Ascending aorta (tissue), 2 donors: ENCODE data around the gene RALGPS1. TPM values are rescaled to one million over a fixed set of nuclear protein-coding genes. Genes with fewer than 3 reads are reported as not detected.

Experiments
- DNase-seq, 2 donors: peaks; one replicate each; pipeline ENCODE4 v3.0.0-alpha.2; 2019; ENCODE audit warnings: low spot score in 2 of 2
- H3K27ac ChIP-seq, 2 donors: fragments of 200-600 bp; sonication (generic); one replicate each; pipeline ENCODE4 v1.5.1; 2016 to 2017; ENCODE audit warnings: mild to moderate bottlenecking in 1 of 2
- H3K27me3 ChIP-seq: fragments of 200-600 bp; sonication (generic); one replicate; pipeline ENCODE4 v1.5.1; 2017
- H3K36me3 ChIP-seq, 2 donors: fragments of 200-600 bp; sonication (generic); one replicate each; pipeline ENCODE4 v1.5.1; 2016
- H3K4me1 ChIP-seq, 2 donors: fragments of 200-600 bp; sonication (generic); one replicate each; pipeline ENCODE4 v1.5.1; 2016 to 2017; ENCODE audit warnings: mild to moderate bottlenecking in 1 of 2
- H3K4me3 ChIP-seq, 2 donors: fragments of 200-600 bp; sonication (generic); one replicate each; pipeline ENCODE4 v1.5.1; 2016 to 2017; ENCODE audit warnings: mild to moderate bottlenecking in 1 of 2
- H3K9me3 ChIP-seq, 2 donors: fragments of 200-600 bp; sonication (generic); one replicate each; pipeline ENCODE4 v1.5.1; 2016
- CTCF ChIP-seq, 3 experiments: fragments of 200-600 bp in 2 of 3; fragments of 450-650 bp in 1 of 3; sonication (generic) in 2 of 3; IDR thresholded peaks; one replicate each; pipeline ENCODE4 v1.5.1; 2016 to 2019; ENCODE audit warnings: antibody characterized with exemption in 3 of 3, mild to moderate bottlenecking in 1 of 3, moderate library complexity in 1 of 3
- intact Hi-C: fragments of 100-400 bp; cut with DNase I; formaldehyde crosslinking; loops from one replicate; pipeline ENCODE4 v1.15.1; 2023
- total RNA-seq: library from RNA; depleted of rRNA; stranded (reverse); fragments of >200 nt; gene quantifications from one replicate; pipeline ENCODE4 v1.1.0, GENCODE V29; 2016

RALGPS1 gene
- total RNA-seq, 1 donor from 2014 or later: 9.8 TPM

GRCh38 chr9:127216210-127216887, 301.8 kb downstream of the RALGPS1 start:
- Histone ChIP-seq H3K36me3 (no peaks in the 10 kb centered on the region), H3K4me3 (no peak overlapping the region), H3K27ac (no peak overlapping the region), H3K4me1 (no peaks in the 10 kb centered on the region), H3K9me3 (no peaks in the 10 kb centered on the region), H3K27me3 (no peaks in the 10 kb centered on the region)
- no peak for DNase-seq
- intact Hi-C loops: no loop called here
- no peak for TF ChIP-seq CTCF (IDR thresholded peaks at IDR 0.05)

GRCh38 chr9:127216888-127217217, 302.3 kb downstream of the RALGPS1 start:
- H3K36me3 ChIP-seq: no peaks in the 10 kb centered on the region
- H3K27ac ChIP-seq: no peak overlapping the region
- no peaks in the 10 kb centered on the region for H3K9me3 ChIP-seq
- H3K27me3 ChIP-seq: no peaks in the 10 kb centered on the region
- no peaks in the 10 kb centered on the region for H3K4me1 ChIP-seq
- intact Hi-C loops: no loop called here
- no peak for DNase-seq
- H3K4me3 ChIP-seq: no peak overlapping the region
- TF ChIP-seq CTCF (IDR thresholded peaks at IDR 0.05): no peak

DNA sequence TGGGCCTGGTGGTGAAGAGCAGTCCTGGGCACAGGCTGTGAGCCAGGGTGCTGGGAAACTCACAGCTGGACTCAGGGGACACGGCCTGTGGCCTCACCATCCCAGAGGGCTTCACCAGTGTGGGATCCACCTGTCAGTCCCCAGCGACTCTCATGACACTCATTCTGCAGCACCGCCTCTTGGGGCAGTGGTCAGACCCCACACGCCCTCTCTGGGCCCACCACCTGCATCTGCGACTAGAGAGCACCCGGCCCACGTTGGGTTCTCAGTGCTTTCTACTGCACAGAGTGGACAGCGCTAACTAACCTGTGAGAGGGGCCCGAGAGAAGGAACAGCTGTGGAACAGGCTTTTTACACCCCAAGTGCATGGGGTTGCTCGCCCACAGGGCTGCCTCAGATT, 304.2 kb downstream of the RALGPS1 start:
- H3K27ac ChIP-seq: no peak overlapping the region
- no peaks in the 10 kb centered on the region for H3K4me1 ChIP-seq
- H3K9me3 ChIP-seq: no peaks in the 10 kb centered on the region
- H3K4me3 ChIP-seq: no peak overlapping the region
- DNase-seq: no peak
- no peaks in the 10 kb centered on the region for H3K36me3 ChIP-seq
- H3K27me3 ChIP-seq: no peaks in the 10 kb centered on the region
- intact Hi-C loops: no loop called here
- no peak for TF ChIP-seq CTCF (IDR thresholded peaks at IDR 0.05)

DNA sequence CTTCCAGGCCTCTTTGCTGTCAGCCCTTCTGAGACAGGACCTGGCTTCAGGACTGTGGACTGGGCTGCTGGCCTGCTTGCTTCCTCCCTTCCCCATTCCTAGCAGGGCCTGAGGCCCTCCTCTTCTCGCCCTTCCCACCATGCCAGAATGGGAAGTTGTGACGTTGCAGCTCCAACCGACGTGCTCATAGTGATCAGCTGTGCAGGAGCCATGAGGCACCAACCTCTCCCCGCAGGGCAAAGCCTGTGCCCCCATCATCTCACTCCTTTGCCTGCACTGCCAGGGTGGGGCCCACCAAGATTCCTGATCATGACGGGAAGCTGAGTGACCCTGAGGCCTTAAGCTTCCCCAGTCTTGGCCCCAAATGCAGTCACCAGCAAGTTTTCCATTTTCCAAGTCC, 304.9 kb downstream of the RALGPS1 start:
- Histone ChIP-seq H3K4me1 (peaks cover 0 to 2% of the 10 kb centered on the region in 2 donors), H3K36me3 (no peaks in the 10 kb centered on the region), H3K27ac (no peak overlapping the region), H3K27me3 (no peaks in the 10 kb centered on the region), H3K9me3 (no peaks in the 10 kb centered on the region), H3K4me3 (no peak overlapping the region)
- DNase-seq: no peak
- TF ChIP-seq CTCF (IDR thresholded peaks at IDR 0.05): no peak
- intact Hi-C loops: no loop called here

DNA sequence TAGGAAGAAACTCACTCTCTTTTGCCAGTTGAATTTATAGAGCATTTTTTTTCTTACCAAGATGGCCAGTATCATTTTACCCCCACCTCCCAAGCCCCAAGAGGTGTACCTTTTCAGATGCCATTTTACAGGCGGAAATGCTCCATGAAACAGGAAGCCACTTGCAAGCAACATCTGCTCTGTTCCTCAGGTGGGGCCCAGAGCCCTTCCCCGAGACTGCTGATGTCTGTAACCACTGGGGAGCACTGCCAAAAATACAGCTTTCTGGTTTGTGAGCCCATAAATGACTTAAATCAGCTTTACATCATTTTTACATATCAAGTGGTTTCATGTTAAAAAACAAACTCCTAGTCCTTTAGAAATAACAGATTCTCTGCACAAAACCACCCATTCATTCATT, 307.1 kb downstream of the RALGPS1 start:
- no peak for TF ChIP-seq CTCF (IDR thresholded peaks at IDR 0.05)

More for the DNA sequence above, 307.1 kb downstream of the RALGPS1 start:
- no peaks in the 10 kb centered on the region for H3K36me3 ChIP-seq
- H3K4me1 ChIP-seq: peaks cover 2 to 5% of the 10 kb centered on the region in 2 donors
- H3K4me3 ChIP-seq: no peak overlapping the region
- no peak overlapping the region for H3K27ac ChIP-seq
- no peaks in the 10 kb centered on the region for H3K9me3 ChIP-seq
- no peaks in the 10 kb centered on the region for H3K27me3 ChIP-seq
- DNase-seq: peak in 1 of 2 donors; percentile 37
- intact Hi-C loops: loop anchor here (5.0 to 10.0 kb wide), 2 partner anchors 116 to 353 kb away; no protein-coding TSS in a partner anchor
